ENCODE results near the gene TRIM14. TPM values are rescaled to one million over a fixed set of nuclear protein-coding genes. Genes with fewer than 3 reads are reported as not detected.

The TRIM14 gene
- total RNA-seq, 6 experiments from 2014 or later, result 22.6 to 34.6 (median 27.3) TPM

DNA sequence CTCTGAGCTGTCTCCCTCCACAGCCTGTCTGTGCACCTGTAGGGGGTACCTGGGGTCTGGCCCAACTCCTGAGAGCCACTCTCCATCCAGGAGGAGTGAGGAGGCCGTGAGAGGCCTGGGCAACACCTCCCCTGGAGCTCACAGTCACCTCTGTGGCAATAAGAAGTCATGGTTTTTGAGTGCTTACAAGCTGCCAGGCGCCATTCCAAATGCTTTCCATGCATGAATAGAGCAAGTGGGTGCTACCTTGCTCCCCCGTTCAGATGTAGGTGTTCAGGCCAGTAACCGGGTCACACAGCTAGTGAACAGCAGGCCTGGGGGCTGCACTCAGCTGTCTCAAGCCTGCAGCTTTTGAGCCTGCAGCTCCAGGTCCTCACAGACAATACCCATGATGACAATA lies 42.8 kb upstream of the TRIM14 start:
- WGBS (ENCODE audit: insufficient coverage, low coverage, low lambda C conversion rate, missing lambda C conversion rate), result 40% methylated on average over 1 of the region's 4 CpGs
- ATAC-seq, result no peak
- Histone ChIP-seq H3K4me1 (peaks cover 0 to 16% (median 6%) of the 10 kb centered on the region in 4 donors), H3K27ac (no peak overlapping the region), H3K9me3 (no peaks in the 10 kb centered on the region), H3K27me3 (no peaks in the 10 kb centered on the region), H3K4me3 (no peak overlapping the region), H3K36me3 (no peaks in the 10 kb centered on the region)
- TF ChIP-seq, protein P1, sequence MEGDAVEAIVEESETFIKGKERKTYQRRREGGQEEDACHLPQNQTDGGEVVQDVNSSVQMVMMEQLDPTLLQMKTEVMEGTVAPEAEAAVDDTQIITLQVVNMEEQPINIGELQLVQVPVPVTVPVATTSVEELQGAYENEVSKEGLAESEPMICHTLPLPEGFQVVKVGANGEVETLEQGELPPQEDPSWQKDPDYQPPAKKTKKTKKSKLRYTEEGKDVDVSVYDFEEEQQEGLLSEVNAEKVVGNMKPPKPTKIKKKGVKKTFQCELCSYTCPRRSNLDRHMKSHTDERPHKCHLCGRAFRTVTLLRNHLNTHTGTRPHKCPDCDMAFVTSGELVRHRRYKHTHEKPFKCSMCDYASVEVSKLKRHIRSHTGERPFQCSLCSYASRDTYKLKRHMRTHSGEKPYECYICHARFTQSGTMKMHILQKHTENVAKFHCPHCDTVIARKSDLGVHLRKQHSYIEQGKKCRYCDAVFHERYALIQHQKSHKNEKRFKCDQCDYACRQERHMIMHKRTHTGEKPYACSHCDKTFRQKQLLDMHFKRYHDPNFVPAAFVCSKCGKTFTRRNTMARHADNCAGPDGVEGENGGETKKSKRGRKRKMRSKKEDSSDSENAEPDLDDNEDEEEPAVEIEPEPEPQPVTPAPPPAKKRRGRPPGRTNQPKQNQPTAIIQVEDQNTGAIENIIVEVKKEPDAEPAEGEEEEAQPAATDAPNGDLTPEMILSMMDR (IDR thresholded peaks at IDR 0.05), result no peak
- no peak for TF ChIP-seq POLR2A (IDR thresholded peaks at IDR 0.05)
- no peak for DNase-seq
- intact Hi-C loops (cut with DNase I), result no loop called here

DNA sequence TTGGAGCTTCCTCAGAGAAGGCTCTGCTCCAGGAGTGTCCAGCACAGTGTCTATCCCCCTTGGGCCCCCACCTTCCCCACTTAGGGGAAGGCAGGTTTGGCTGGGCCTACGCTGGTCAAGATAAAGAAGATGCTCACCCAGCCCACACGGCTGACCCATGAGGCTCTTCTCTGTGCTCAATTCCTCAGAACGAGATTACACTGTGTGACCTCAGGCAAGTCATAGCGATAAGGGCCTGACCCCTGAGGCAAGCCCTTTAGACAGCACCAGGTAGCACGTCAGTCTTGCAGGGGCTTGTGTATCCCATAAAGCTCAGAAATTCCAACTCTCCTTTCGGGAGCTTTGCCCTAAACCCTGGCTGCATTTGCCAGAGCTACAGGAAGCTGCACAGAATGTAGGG lies 40.8 kb upstream of the TRIM14 start:
- intact Hi-C loops (cut with DNase I), result no loop called here
- peaks cover 0 to 16% (median 6%) of the 10 kb centered on the region in 4 donors for H3K4me1 ChIP-seq
- no peak for ATAC-seq
- H3K9me3 ChIP-seq, result no peaks in the 10 kb centered on the region
- WGBS (ENCODE audit: insufficient coverage, low coverage, low lambda C conversion rate, missing lambda C conversion rate), result 78% methylated on average over 5 of the region's 6 CpGs
- H3K27me3 ChIP-seq, result no peaks in the 10 kb centered on the region
- no peak for DNase-seq
- H3K4me3 ChIP-seq, result no peak overlapping the region
- H3K27ac ChIP-seq, result no peak overlapping the region
- TF ChIP-seq POLR2A (IDR thresholded peaks at IDR 0.05), result no peak
- no peaks in the 10 kb centered on the region for H3K36me3 ChIP-seq

DNA sequence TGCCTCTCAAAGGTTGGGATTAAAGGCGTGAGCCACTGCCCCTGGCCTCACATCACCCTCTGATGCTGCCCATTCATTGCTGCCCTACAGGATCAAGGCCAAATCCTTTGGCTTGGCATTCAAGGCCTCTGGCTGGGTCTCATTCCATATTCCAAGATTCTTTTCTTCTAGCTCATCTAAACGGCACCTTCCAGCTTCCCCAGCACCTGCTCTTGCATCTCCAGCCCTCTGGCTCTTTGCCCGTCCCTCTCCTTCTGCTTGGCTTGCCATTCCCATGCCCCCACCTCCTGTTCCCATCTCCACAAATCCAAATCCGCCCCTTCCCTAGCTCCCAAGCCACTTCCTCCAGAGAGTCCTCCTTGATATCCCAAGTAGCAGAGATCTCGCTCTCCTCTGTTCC lies 40.3 kb upstream of the TRIM14 start:
- DNase-seq (no peak), ATAC-seq (no peak)
- H3K4me1 ChIP-seq, result peaks cover 0 to 16% (median 6%) of the 10 kb centered on the region in 4 donors
- no peaks in the 10 kb centered on the region for H3K36me3 ChIP-seq
- no peaks in the 10 kb centered on the region for H3K27me3 ChIP-seq
- intact Hi-C loops (cut with DNase I), result no loop called here
- H3K4me3 ChIP-seq, result no peak overlapping the region
- no peaks in the 10 kb centered on the region for H3K9me3 ChIP-seq
- no peak overlapping the region for H3K27ac ChIP-seq
- TF ChIP-seq POLR2A (IDR thresholded peaks at IDR 0.05), result no peak
- TF ChIP-seq, protein P1 (IDR thresholded peaks at IDR 0.05), result no peak
- WGBS (ENCODE audit: insufficient coverage, low coverage, low lambda C conversion rate, missing lambda C conversion rate), result 81% methylated on average over 3 of the region's 5 CpGs

DNA sequence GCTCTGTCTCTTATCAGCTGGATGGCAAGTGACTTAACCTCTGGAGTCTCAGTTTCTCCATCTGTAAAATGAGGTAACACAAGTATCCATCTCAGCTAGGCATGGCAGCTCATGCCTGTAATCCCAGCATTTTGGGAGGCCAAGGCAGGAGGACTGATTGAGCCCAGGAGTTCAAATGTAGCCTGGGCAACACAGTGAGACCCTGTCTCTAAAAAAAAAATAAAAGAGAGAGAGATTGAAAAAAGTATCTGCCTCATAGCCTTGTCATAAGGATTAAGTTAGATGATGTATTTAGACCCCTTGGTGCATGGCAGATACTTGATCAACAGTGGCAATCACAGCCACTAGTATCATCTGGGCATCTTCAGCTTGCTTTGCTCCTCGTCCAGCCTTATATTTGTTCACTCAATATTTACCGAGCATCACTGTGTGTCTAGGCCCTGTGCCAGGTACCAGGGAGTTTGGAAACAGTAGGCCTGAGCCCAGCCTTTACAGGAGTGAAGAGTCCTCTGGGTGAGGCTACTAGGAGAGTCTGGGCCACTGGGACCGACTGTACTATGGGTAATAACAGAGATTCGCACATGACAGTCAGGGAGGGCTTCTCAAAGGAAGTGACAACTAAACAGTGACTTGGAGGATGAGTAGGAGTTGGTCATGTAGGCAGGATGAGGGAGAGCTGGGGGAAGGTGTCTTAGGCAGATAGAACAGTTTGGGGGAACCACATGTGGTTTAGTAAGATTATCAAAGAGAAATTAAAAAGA lies 39.2 kb upstream of the TRIM14 start:
- Histone ChIP-seq H3K4me3 (no peak overlapping the region), H3K27me3 (no peaks in the 10 kb centered on the region), H3K27ac (no peak overlapping the region), H3K4me1 (peaks cover 0 to 16% (median 6%) of the 10 kb centered on the region in 4 donors), H3K9me3 (no peaks in the 10 kb centered on the region), H3K36me3 (no peaks in the 10 kb centered on the region)
- DNase-seq, result peak; percentile 76 to 95 (median 87)
- intact Hi-C loops (cut with DNase I), result no loop called here
- TF ChIP-seq POLR2A (IDR thresholded peaks at IDR 0.05), result no peak
- TF ChIP-seq, protein P1 (IDR thresholded peaks at IDR 0.05), result no peak
- peak; percentile 97 to 99 (median 99) for ATAC-seq
- 31% methylated on average over 4 of the region's 4 CpGs for WGBS (ENCODE audit: insufficient coverage, low coverage, low lambda C conversion rate, missing lambda C conversion rate)

DNA sequence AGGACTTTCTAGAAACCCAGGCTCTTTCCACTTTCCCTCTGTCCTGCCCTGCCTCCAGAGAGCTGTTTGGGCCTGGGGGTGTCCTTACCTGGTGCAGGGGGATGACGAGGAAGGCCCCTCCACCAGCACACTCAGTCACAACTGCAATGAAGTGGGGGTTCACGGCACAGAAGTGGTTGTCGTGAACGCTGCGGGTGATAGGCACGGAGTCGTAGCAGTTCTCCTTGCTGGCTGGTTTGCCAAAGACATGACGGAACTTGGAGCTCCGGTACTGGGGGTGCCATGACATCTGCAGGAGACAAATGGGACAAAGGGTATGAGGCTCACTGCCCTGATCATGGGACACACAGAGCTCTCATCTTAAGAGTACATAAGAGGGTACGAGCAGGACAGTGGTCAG lies 38.4 kb upstream of the TRIM14 start:
- 98% methylated on average over 8 of the region's 10 CpGs for WGBS (ENCODE audit: insufficient coverage, low coverage, low lambda C conversion rate, missing lambda C conversion rate)
- H3K27me3 ChIP-seq, result no peaks in the 10 kb centered on the region
- intact Hi-C loops (cut with DNase I), result no loop called here
- DNase-seq (no peak), ATAC-seq (no peak)
- H3K27ac ChIP-seq, result no peak overlapping the region
- H3K9me3 ChIP-seq, result no peaks in the 10 kb centered on the region
- TF ChIP-seq POLR2A (IDR thresholded peaks at IDR 0.05), result no peak
- TF ChIP-seq, protein P1 (IDR thresholded peaks at IDR 0.05), result no peak
- H3K4me1 ChIP-seq, result peaks cover 0 to 16% (median 6%) of the 10 kb centered on the region in 4 donors
- no peak overlapping the region for H3K4me3 ChIP-seq
- H3K36me3 ChIP-seq, result no peaks in the 10 kb centered on the region

Data from right lobe of liver (tissue), 6 donors.